Measurements from ENCODE around the gene SEMA4G. TPM values are rescaled to one million over a fixed set of nuclear protein-coding genes. Genes with fewer than 3 reads are reported as not detected.
A peak's percentile ranks its signal among the peaks of the same experiment; 100 is the strongest.

SEMA4G gene
- total RNA-seq, 2 experiments from 2014 or later = 0.21 to 0.41 TPM

DNA sequence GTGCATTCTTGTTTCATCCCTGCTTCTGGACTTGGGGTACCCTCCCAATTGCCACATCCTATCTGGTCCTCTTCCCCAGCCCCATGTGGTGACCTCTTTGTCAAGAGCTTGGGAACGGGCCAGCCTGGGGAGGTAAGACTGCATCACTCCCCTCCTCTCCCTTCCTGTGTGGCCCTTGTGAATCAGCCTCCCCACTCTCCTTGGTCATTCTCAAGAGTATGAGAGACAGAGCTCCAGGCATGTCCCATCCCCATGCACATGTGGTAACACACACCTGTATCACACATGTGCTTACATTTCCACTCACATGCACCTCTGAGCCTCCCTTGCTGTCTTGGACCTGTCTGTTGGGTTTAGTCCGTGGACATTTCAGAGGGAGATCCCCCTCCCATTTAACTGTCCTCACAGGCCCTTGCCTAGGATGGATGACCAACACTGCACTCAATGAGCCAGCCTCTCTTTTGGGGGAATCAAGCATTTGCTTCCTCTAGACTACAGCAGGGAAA lies 15.4 kb downstream of the SEMA4G start:
- no TSS peak for BruUV-seq (replicated peaks)
- intact Hi-C loops (cut with micrococcal nuclease; ENCODE audit: unreplicated experiment) = no loop called here
- no peak for DNase-seq (ENCODE audit: low spot score)
- ChIA-PET POLR2A (interaction anchor here (0.6 to 1.1 kb wide), 3 partner anchors 10 to 877 kb away, joined by 3 to 5 read pairs (median 4); no protein-coding TSS in a partner anchor), CTCF (ENCODE audit: unreplicated experiment) (no interaction called here)
- Histone ChIP-seq H4K20me1 (ENCODE audit: insufficient read depth, low read length) (0 out of 2 replicates have a peak, but pooled peaks cover 4% of the 10 kb centered on the region), H3K27ac (ENCODE audit: low read depth, low read length, poor library complexity, severe bottlenecking) (no peak overlapping the region), H2AFZ (ENCODE audit: low read length) (no peak overlapping the region), H3K36me3 (ENCODE audit: insufficient read depth, low read length) (peaks cover 14% of the 10 kb centered on the region), H3K79me2 (ENCODE audit: insufficient read depth, low read depth, low read length) (peaks cover 37% of the 10 kb centered on the region), H3K4me1 (ENCODE audit: insufficient read depth, low read length, poor library complexity, severe bottlenecking) (peaks cover 33% of the 10 kb centered on the region), H3K9me2 (ENCODE audit: insufficient read depth, low read length) (no peaks in the 10 kb centered on the region), H3K9me3 (ENCODE audit: low read length) (no peaks in the 10 kb centered on the region), H3K4me3 (ENCODE audit: low read depth, low read length, poor library complexity, severe bottlenecking) (no peak overlapping the region), H3K4me2 (ENCODE audit: low read length) (no peak overlapping the region)
- TF ChIP-seq EZH2phosphoT487 (IDR thresholded peaks at IDR 0.05; ENCODE audit: borderline replicate concordance, low read depth, low read length) = no peak
- TF ChIP-seq, protein P1, sequence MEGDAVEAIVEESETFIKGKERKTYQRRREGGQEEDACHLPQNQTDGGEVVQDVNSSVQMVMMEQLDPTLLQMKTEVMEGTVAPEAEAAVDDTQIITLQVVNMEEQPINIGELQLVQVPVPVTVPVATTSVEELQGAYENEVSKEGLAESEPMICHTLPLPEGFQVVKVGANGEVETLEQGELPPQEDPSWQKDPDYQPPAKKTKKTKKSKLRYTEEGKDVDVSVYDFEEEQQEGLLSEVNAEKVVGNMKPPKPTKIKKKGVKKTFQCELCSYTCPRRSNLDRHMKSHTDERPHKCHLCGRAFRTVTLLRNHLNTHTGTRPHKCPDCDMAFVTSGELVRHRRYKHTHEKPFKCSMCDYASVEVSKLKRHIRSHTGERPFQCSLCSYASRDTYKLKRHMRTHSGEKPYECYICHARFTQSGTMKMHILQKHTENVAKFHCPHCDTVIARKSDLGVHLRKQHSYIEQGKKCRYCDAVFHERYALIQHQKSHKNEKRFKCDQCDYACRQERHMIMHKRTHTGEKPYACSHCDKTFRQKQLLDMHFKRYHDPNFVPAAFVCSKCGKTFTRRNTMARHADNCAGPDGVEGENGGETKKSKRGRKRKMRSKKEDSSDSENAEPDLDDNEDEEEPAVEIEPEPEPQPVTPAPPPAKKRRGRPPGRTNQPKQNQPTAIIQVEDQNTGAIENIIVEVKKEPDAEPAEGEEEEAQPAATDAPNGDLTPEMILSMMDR (conservative IDR thresholded peaks at IDR 0.05; ENCODE audit: low read length) = no peak

DNA sequence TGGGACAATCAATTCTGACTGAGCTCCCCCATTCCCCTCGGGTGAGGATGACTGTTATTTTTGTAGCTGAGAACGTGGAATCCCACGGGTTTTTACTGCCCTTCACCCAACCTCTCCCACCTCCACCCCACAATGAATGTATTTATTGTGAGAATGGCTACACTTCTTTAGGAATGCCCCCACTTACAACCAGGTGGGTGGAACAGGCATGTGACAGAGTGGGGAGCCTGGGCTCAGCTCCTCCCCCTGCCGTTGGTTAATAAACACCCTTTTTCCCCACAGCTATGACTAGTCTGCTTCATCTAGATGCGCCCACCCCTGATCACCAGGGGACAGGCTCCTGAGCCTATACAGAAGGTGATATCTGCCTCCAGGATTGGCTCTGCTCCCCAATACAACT lies 16.0 kb downstream of the SEMA4G start:
- Histone ChIP-seq H3K36me3 (ENCODE audit: insufficient read depth, low read length) (peaks cover 20% of the 10 kb centered on the region), H3K4me3 (ENCODE audit: low read depth, low read length, poor library complexity, severe bottlenecking) (no peak overlapping the region), H3K9me3 (ENCODE audit: low read length) (no peaks in the 10 kb centered on the region), H4K20me1 (ENCODE audit: insufficient read depth, low read length) (0 out of 2 replicates have a peak, but pooled peaks cover 4% of the 10 kb centered on the region), H3K79me2 (ENCODE audit: insufficient read depth, low read depth, low read length) (peaks cover 43% of the 10 kb centered on the region), H2AFZ (ENCODE audit: low read length) (no peak overlapping the region), H3K27ac (ENCODE audit: low read depth, low read length, poor library complexity, severe bottlenecking) (no peak overlapping the region), H3K4me2 (ENCODE audit: low read length) (peak overlapping the region; percentile 73), H3K9me2 (ENCODE audit: insufficient read depth, low read length) (no peaks in the 10 kb centered on the region), H3K4me1 (ENCODE audit: insufficient read depth, low read length, poor library complexity, severe bottlenecking) (peaks cover 38% of the 10 kb centered on the region)
- ChIA-PET CTCF (ENCODE audit: unreplicated experiment) (no interaction called here), POLR2A (interaction anchor here (0.6 to 1.1 kb wide), 2 partner anchors 10 to 877 kb away, joined by 4 to 5 read pairs; no protein-coding TSS in a partner anchor)
- no peak for TF ChIP-seq EZH2phosphoT487 (IDR thresholded peaks at IDR 0.05; ENCODE audit: borderline replicate concordance, low read depth, low read length)
- TF ChIP-seq, protein P1 (conservative IDR thresholded peaks at IDR 0.05; ENCODE audit: low read length) = peak; percentile 32; the same call in 1 of the 2 replicates
- intact Hi-C loops (cut with micrococcal nuclease; ENCODE audit: unreplicated experiment) = no loop called here
- BruUV-seq (replicated peaks) = no TSS peak
- no peak for DNase-seq (ENCODE audit: low spot score)

DNA sequence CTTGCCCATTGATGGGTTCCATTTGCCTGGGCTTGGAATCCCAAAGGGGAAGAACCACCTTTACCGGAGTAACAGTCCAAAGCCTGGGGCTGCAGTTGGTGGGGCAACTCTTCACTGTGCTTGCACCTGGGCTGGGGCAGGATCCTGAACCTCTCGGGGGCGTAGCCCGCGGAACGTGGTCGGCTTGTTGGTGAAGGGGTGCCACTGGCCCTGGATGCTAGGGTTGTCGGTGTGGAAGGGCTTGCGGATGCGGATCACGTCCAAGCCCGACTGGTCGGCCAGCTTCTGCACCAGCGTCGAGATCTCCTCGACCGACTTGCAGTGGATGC lies 17.3 kb downstream of the SEMA4G start:
- H3K4me3 ChIP-seq (ENCODE audit: low read depth, low read length, poor library complexity, severe bottlenecking) = peak overlapping the region; percentile 93
- CTCF ChIA-PET (ENCODE audit: unreplicated experiment) = no interaction called here

More for the DNA sequence above, 17.3 kb downstream of the SEMA4G start:
- Histone ChIP-seq H3K36me3 (ENCODE audit: insufficient read depth, low read length) (peaks cover 32% of the 10 kb centered on the region), H4K20me1 (ENCODE audit: insufficient read depth, low read length) (0 out of 2 replicates have a peak, but pooled peaks cover 4% of the 10 kb centered on the region), H3K9me2 (ENCODE audit: insufficient read depth, low read length) (no peaks in the 10 kb centered on the region), H3K4me2 (ENCODE audit: low read length) (peak overlapping the region; percentile 73), H2AFZ (ENCODE audit: low read length) (no peak overlapping the region; the same call in 1 of the 2 replicates), H3K79me2 (ENCODE audit: insufficient read depth, low read depth, low read length) (peaks cover 44% of the 10 kb centered on the region), H3K4me1 (ENCODE audit: insufficient read depth, low read length, poor library complexity, severe bottlenecking) (peaks cover 38% of the 10 kb centered on the region), H3K27ac (ENCODE audit: low read depth, low read length, poor library complexity, severe bottlenecking) (no peak overlapping the region), H3K9me3 (ENCODE audit: low read length) (no peaks in the 10 kb centered on the region)
- DNase-seq (ENCODE audit: low spot score) = no peak
- BruUV-seq (replicated peaks) = no TSS peak
- TF ChIP-seq EZH2phosphoT487 (IDR thresholded peaks at IDR 0.05; ENCODE audit: borderline replicate concordance, low read depth, low read length) = no peak
- TF ChIP-seq, protein P1 (conservative IDR thresholded peaks at IDR 0.05; ENCODE audit: low read length) = no peak
- intact Hi-C loops (cut with micrococcal nuclease; ENCODE audit: unreplicated experiment) = no loop called here
- POLR2A ChIA-PET = interaction anchor here (1.5 kb wide), 1 partner anchor 19 kb away, joined by 5 read pairs; no protein-coding TSS in a partner anchor

Data from OCI-LY7 (cell line).